Nephron progenitor cell (in vitro differentiated cells): ENCODE measurements around the gene C12orf75.
"Not testable (repeated sequence)": the region's sequence is repeated elsewhere in the genome, so short reads cannot be mapped to it uniquely, and the experiment has no call there.

ENCODE experiments used
- DNase-seq: peaks from one replicate; pipeline ENCODE4 v3.0.0; 2021
- H3K27ac Mint-ChIP-seq: 2 replicates; pipeline ENCODE4 v1.8.0; 2021; ENCODE audit warnings: mild to moderate bottlenecking, moderate library complexity, mixed read lengths
- H3K27me3 Mint-ChIP-seq: 2 replicates; pipeline ENCODE4 v1.8.0; 2021; ENCODE audit warnings: mild to moderate bottlenecking, low read depth, mixed read lengths; ENCODE audit not compliant: poor library complexity
- H3K36me3 Mint-ChIP-seq: 2 replicates; pipeline ENCODE4 v1.8.0; 2021; ENCODE audit warnings: low read depth, mixed read lengths
- H3K4me1 Mint-ChIP-seq: 2 replicates; pipeline ENCODE4 v1.8.0; 2021; ENCODE audit warnings: mixed read lengths
- H3K4me3 Mint-ChIP-seq: 2 replicates; pipeline ENCODE4 v1.8.0; 2021; ENCODE audit warnings: mild to moderate bottlenecking, moderate library complexity, mixed read lengths
- H3K9me3 Mint-ChIP-seq: 2 replicates; pipeline ENCODE4 v1.8.0; 2021; ENCODE audit warnings: mild to moderate bottlenecking, moderate library complexity, mixed read lengths
- CTCF ChIP-seq: fragments of 200-600 bp; sonication (generic); IDR thresholded peaks from 2 replicates; pipeline ENCODE4 v1.5.0; 2021; ENCODE audit warnings: antibody characterized with exemption

Gene C12orf75

GRCh38 chr12:105324704-105325103, 5.8 kb upstream of the C12orf75 start:
- no peak for TF ChIP-seq CTCF
- H3K27ac Mint-ChIP-seq, result no peak overlapping the region
- H3K9me3 Mint-ChIP-seq, result no peaks in the 10 kb centered on the region
- DNase-seq, result no peak
- H3K36me3 Mint-ChIP-seq, result no peaks in the 10 kb centered on the region
- H3K4me3 Mint-ChIP-seq, result no peak overlapping the region
- peaks cover under 1% of the 10 kb centered on the region for H3K4me1 Mint-ChIP-seq
- peaks cover 3% of the 10 kb centered on the region for H3K27me3 Mint-ChIP-seq

- DNase-seq, result no peak
- Mint-ChIP-seq H3K36me3 (no peaks in the 10 kb centered on the region), H3K27ac (no peak overlapping the region), H3K4me1 (peaks cover 4% of the 10 kb centered on the region), H3K9me3 (no peaks in the 10 kb centered on the region), H3K4me3 (no peak overlapping the region), H3K27me3 (peaks cover 3% of the 10 kb centered on the region)
- TF ChIP-seq CTCF, result no peak
These were observed 5.4 kb upstream of the C12orf75 start for GRCh38 chr12:105325117-105325516.

- H3K36me3 Mint-ChIP-seq, result no peaks in the 10 kb centered on the region
- no peak overlapping the region for H3K27ac Mint-ChIP-seq
- H3K4me3 Mint-ChIP-seq, result peak overlapping the region; percentile 77
- no peak for DNase-seq
- no peak for TF ChIP-seq CTCF
- peaks cover 36% of the 10 kb centered on the region for H3K4me1 Mint-ChIP-seq
- no peaks in the 10 kb centered on the region for H3K9me3 Mint-ChIP-seq
- H3K27me3 Mint-ChIP-seq, result peaks cover 13% of the 10 kb centered on the region
These were observed 587 bp upstream of the C12orf75 start for GRCh38 chr12:105329926-105330282.

GRCh38 chr12:105330931-105331804, 677 bp downstream of the C12orf75 start:
- Mint-ChIP-seq H3K27me3 (peaks cover 13% of the 10 kb centered on the region), H3K4me1 (peaks cover 48% of the 10 kb centered on the region), H3K27ac (no peak overlapping the region), H3K36me3 (peaks cover 2% of the 10 kb centered on the region), H3K4me3 (peak overlapping the region; percentile 84), H3K9me3 (no peaks in the 10 kb centered on the region)
- TF ChIP-seq CTCF, result no peak
- DNase-seq, result peak; percentile 60

GRCh38 chr12:105331805-105332251, 1.3 kb downstream of the C12orf75 start:
- peaks cover 52% of the 10 kb centered on the region for H3K4me1 Mint-ChIP-seq
- no peak for DNase-seq
- peaks cover 13% of the 10 kb centered on the region for H3K27me3 Mint-ChIP-seq
- H3K36me3 Mint-ChIP-seq, result peaks cover 7% of the 10 kb centered on the region
- H3K9me3 Mint-ChIP-seq, result peaks cover 3% of the 10 kb centered on the region
- peak overlapping the region; percentile 84 for H3K4me3 Mint-ChIP-seq
- TF ChIP-seq CTCF, result no peak
- no peak overlapping the region for H3K27ac Mint-ChIP-seq

GRCh38 chr12:105332286-105332685, 1.8 kb downstream of the C12orf75 start:
- Mint-ChIP-seq H3K27me3 (peaks cover 13% of the 10 kb centered on the region), H3K4me3 (peak overlapping the region; percentile 84), H3K4me1 (peaks cover 52% of the 10 kb centered on the region)
- DNase-seq, H3K27ac Mint-ChIP-seq, H3K9me3 Mint-ChIP-seq, H3K36me3 Mint-ChIP-seq: not testable (repeated sequence)
